Natural killer cell (primary cell): ENCODE data around the gene PLCB1. TPM values are rescaled to one million over a fixed set of nuclear protein-coding genes. Genes with fewer than 3 reads are reported as not detected.

ENCODE experiments used
- ATAC-seq, 3 donors: fragments of 150-1000 bp in 2 of 3; fragments of 200-7000 bp in 1 of 3; cut with Tn5 transposase; 1 replicate in 1 of 3; 2 replicates in 2 of 3; pipeline ENCODE4 v1.10.0; 2021; ENCODE audit warnings: mild to moderate bottlenecking in 2 of 3, moderate library complexity in 2 of 3
- DNase-seq, 2 donors: peaks; one replicate each; pipeline versions ENCODE4 v3.0.0 to v3.0.0-alpha.2; 2013 to 2021; ENCODE audit warnings: mixed read lengths in 1 of 2
- H3K27ac ChIP-seq: one replicate; pipeline ENCODE4 v1.5.1; 2013; ENCODE audit warnings: mild to moderate bottlenecking, low read length
- H3K27me3 ChIP-seq: one replicate; pipeline ENCODE4 v1.6.1; 2013; ENCODE audit warnings: low read length; ENCODE audit not compliant: control insufficient read depth, insufficient read depth
- H3K36me3 ChIP-seq: one replicate; pipeline ENCODE4 v1.6.1; 2013; ENCODE audit warnings: low read length; ENCODE audit not compliant: control insufficient read depth, insufficient read depth
- H3K4me1 ChIP-seq: one replicate; pipeline ENCODE4 v1.6.1; 2013; ENCODE audit warnings: low read length; ENCODE audit not compliant: control insufficient read depth, insufficient read depth
- H3K4me3 ChIP-seq: one replicate; pipeline ENCODE4 v1.5.1; 2013; ENCODE audit warnings: low read length
- H3K9me3 ChIP-seq: one replicate; pipeline ENCODE4 v1.6.1; 2013; ENCODE audit warnings: low read length; ENCODE audit not compliant: control insufficient read depth, insufficient read depth
- H3K27ac Mint-ChIP-seq, 2 donors: one replicate each; pipeline ENCODE4 v1.8.0; 2022; ENCODE audit warnings: mild to moderate bottlenecking in 2 of 2, mixed read lengths in 2 of 2, moderate library complexity in 1 of 2
- H3K27me3 Mint-ChIP-seq, 2 donors: one replicate each; pipeline ENCODE4 v1.8.0; 2022; ENCODE audit warnings: low read depth in 2 of 2, mixed read lengths in 2 of 2
- H3K36me3 Mint-ChIP-seq: one replicate; pipeline ENCODE4 v1.8.0; 2022; ENCODE audit warnings: mixed read lengths
- H3K4me1 Mint-ChIP-seq, 2 donors: one replicate each; pipeline ENCODE4 v1.8.0; 2022; ENCODE audit warnings: mixed read lengths in 2 of 2
- H3K4me3 Mint-ChIP-seq: one replicate; pipeline ENCODE4 v1.8.0; 2022; ENCODE audit warnings: mild to moderate bottlenecking, moderate library complexity, mixed read lengths
- H3K9me3 Mint-ChIP-seq, 2 donors: one replicate each; pipeline ENCODE4 v1.8.0; 2022; ENCODE audit warnings: mixed read lengths in 2 of 2
- WGBS: methylation state at CpG from one replicate; pipeline ENCODE4 v1.1.7; 2013; ENCODE audit warnings: missing lambda C conversion rate; ENCODE audit not compliant: insufficient coverage; 5-methylcytosine and 5-hydroxymethylcytosine counted together
- intact Hi-C: fragments of 100-400 bp; cut with micrococcal nuclease; formaldehyde crosslinking; loops from one replicate; pipeline ENCODE4 v1.14.2; 2022
- total RNA-seq, 4 donors: library from RNA; stranded (reverse); fragments of 120-200 nt in 1 of 4; gene quantifications; one replicate each; pipeline versions ENCODE4 v1.2.3 to v1.2.4, GENCODE V29; 2013 to 2022
- TF ChIP-seq, protein P1 (sequence below): fragments of 200-600 bp; IDR thresholded peaks from one replicate; pipeline ENCODE4 v1.8.0; 2022; ENCODE audit warnings: antibody characterized with exemption

PLCB1 gene
- total RNA-seq, 3 donors from 2014 or later (not counting 1 experiment from before 2014, with no cell fraction given), result 48.7 to 66.2 (median 57.7) TPM

DNA sequence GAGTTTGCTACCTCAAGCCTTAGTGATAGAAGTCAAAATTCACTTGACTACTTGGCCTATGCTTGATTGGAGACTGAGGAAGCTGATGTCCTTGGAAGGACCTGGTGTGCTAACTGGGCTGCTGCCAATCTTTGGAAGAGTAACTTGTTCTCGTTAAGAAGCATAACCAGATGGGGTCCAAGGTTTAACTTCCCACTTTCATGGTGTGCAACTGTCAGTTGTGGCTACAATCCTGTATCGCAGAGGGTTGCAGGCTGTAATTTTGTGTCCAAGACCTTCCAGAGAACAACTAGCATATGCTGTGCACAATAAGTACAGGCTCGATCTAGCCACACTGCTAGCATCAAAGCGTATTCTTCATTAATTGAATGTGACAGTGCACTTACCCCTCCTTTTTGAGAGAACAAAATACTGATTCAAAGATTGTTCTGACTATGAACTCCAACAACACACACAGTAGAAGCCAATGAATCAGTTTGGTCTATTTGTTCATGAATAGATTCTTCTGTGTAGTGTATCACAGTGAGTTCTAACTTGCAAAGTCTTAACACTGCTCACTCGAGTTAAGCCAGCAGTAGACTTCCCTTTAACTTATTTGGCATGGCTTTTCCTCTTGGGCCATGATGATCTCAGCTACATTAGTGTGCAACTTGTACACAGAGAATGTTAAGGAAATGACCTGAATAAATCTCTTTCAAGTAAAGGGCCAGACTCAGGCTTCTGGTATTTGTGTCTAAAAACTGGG, 15.8 kb upstream of the PLCB1 start:
- Mint-ChIP-seq H3K9me3 (no peaks in the 10 kb centered on the region), H3K36me3 (no peaks in the 10 kb centered on the region), H3K27me3 (peaks cover 16 to 35% of the 10 kb centered on the region in 2 donors), H3K27ac (no peak overlapping the region), H3K4me1 (no peaks in the 10 kb centered on the region), H3K4me3 (no peak overlapping the region)
- Histone ChIP-seq H3K27ac (no peak overlapping the region), H3K4me1 (no peaks in the 10 kb centered on the region), H3K27me3 (no peaks in the 10 kb centered on the region), H3K36me3 (no peaks in the 10 kb centered on the region), H3K9me3 (no peaks in the 10 kb centered on the region), H3K4me3 (no peak overlapping the region)
- intact Hi-C loops, result no loop called here
- ATAC-seq (no peak), DNase-seq (no peak)
- 64% methylated on average over 5 of the region's 5 CpGs for WGBS
- TF ChIP-seq, protein P1, sequence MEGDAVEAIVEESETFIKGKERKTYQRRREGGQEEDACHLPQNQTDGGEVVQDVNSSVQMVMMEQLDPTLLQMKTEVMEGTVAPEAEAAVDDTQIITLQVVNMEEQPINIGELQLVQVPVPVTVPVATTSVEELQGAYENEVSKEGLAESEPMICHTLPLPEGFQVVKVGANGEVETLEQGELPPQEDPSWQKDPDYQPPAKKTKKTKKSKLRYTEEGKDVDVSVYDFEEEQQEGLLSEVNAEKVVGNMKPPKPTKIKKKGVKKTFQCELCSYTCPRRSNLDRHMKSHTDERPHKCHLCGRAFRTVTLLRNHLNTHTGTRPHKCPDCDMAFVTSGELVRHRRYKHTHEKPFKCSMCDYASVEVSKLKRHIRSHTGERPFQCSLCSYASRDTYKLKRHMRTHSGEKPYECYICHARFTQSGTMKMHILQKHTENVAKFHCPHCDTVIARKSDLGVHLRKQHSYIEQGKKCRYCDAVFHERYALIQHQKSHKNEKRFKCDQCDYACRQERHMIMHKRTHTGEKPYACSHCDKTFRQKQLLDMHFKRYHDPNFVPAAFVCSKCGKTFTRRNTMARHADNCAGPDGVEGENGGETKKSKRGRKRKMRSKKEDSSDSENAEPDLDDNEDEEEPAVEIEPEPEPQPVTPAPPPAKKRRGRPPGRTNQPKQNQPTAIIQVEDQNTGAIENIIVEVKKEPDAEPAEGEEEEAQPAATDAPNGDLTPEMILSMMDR, result no peak

DNA sequence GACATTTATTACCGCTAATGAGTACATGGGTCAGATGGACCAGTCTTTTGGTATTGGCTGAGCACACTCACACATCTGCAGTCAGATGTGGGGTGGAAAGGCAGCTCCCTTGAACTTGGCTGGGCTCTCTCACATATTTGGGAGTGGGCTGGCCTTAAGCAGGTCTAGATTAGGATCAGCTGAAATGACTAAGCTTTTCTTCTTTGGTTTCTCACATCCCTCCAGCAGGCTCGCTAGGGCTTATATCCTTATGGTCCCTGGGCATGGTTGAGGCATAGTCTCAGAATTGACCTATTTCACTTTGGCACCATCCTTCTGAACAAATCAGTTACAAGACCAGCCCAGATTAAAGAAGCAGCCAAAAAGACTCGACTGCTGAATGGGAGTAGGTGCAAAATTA, 14.4 kb upstream of the PLCB1 start:
- Mint-ChIP-seq H3K36me3 (no peaks in the 10 kb centered on the region), H3K4me3 (no peak overlapping the region), H3K27me3 (peaks cover 15 to 31% of the 10 kb centered on the region in 2 donors), H3K9me3 (no peaks in the 10 kb centered on the region), H3K27ac (no peak overlapping the region), H3K4me1 (no peaks in the 10 kb centered on the region)
- H3K9me3 ChIP-seq, result no peaks in the 10 kb centered on the region
- WGBS, result 71% methylated on average over 3 of the region's 3 CpGs
- TF ChIP-seq, protein P1, result no peak
- H3K4me1 ChIP-seq, result no peaks in the 10 kb centered on the region
- H3K27ac ChIP-seq, result no peak overlapping the region
- H3K36me3 ChIP-seq, result no peaks in the 10 kb centered on the region
- DNase-seq (no peak), ATAC-seq (no peak)
- no peak overlapping the region for H3K4me3 ChIP-seq
- H3K27me3 ChIP-seq, result no peaks in the 10 kb centered on the region
- intact Hi-C loops, result no loop called here

DNA sequence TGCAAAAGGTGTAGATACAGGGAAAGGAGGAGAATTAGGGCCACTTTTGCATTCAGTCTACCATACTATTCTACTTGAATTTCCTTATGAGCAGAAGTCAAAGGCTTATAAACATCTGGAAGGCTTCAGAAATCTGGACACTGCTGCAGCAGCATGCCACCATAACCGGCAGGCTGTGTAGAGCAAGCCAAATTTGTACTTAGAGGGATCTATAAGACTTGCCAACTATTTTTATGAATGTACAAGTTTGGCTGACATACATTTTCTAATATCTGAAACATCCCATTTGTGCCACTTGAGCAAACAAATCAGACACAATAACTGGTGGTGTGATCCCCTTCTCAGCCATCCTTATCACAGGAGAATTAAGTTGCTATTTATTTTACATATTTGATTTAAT, 14.0 kb upstream of the PLCB1 start:
- intact Hi-C loops, result no loop called here
- TF ChIP-seq, protein P1, result no peak
- Histone ChIP-seq H3K4me3 (no peak overlapping the region), H3K36me3 (no peaks in the 10 kb centered on the region), H3K9me3 (no peaks in the 10 kb centered on the region), H3K4me1 (no peaks in the 10 kb centered on the region), H3K27me3 (no peaks in the 10 kb centered on the region), H3K27ac (no peak overlapping the region)
- H3K9me3 Mint-ChIP-seq, result no peaks in the 10 kb centered on the region
- no peak overlapping the region for H3K27ac Mint-ChIP-seq
- H3K4me3 Mint-ChIP-seq, result no peak overlapping the region
- WGBS, result 91% methylated on average over 1 of the region's 1 CpG
- ATAC-seq (no peak), DNase-seq (no peak)
- no peaks in the 10 kb centered on the region for H3K36me3 Mint-ChIP-seq
- H3K27me3 Mint-ChIP-seq, result peaks cover 15 to 31% of the 10 kb centered on the region in 2 donors
- H3K4me1 Mint-ChIP-seq, result no peaks in the 10 kb centered on the region

DNA sequence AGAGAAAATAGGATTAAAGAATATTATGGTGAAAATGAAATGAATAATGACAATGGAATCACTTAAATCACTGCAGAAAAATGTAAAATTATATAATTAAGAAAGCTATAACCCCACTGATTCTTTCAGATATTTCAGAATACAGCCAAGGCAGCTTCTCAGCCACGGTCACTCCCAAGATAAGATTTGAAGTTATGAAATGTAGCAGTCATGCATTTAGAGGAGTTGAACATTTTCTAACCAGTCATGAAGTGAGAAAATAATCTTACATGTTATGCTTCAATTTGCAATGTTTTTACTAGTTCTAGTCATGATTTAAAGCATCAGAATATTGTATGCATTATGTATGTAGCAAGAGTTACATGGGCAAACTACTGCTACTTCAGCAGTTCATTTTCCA, 13.3 kb upstream of the PLCB1 start:
- no peak for DNase-seq
- H3K9me3 ChIP-seq, result no peaks in the 10 kb centered on the region
- ATAC-seq, result no peak
- H3K27ac Mint-ChIP-seq, result no peak overlapping the region
- H3K4me3 Mint-ChIP-seq, result no peak overlapping the region
- H3K9me3 Mint-ChIP-seq, result no peaks in the 10 kb centered on the region
- WGBS, result no CpG with 5 or more reads among the region's 1 CpG
- H3K36me3 Mint-ChIP-seq, result no peaks in the 10 kb centered on the region
- no peaks in the 10 kb centered on the region for H3K36me3 ChIP-seq
- no peaks in the 10 kb centered on the region for H3K4me1 ChIP-seq
- no peak overlapping the region for H3K27ac ChIP-seq
- no peaks in the 10 kb centered on the region for H3K4me1 Mint-ChIP-seq
- TF ChIP-seq, protein P1, result no peak
- H3K27me3 Mint-ChIP-seq, result peaks cover 11 to 31% of the 10 kb centered on the region in 2 donors
- H3K27me3 ChIP-seq, result no peaks in the 10 kb centered on the region
- no peak overlapping the region for H3K4me3 ChIP-seq
- intact Hi-C loops, result no loop called here
